Activated CD8-positive, alpha-beta memory T cell treated with anti-CD3 and anti-CD28 coated beads, Interleukin-2, amount 10 ng/mL, durations not matched to agents 7 days and 5 days (primary cell): Measurements from ENCODE around the gene PTGDS. TPM values are rescaled to one million over a fixed set of nuclear protein-coding genes. Genes with fewer than 3 reads are reported as not detected.

ENCODE experiments used
- ATAC-seq: fragments of 150-1000 bp; cut with Tn5 transposase; one replicate; pipeline ENCODE4 v1.10.0; 2021; ENCODE audit warnings: moderate library complexity
- CTCF ChIA-PET: fragments of 350-600 bp; sonication (Branson Sonifier 250); formaldehyde crosslinking; loops from one replicate; lab custom pipeline; 2021; ENCODE audit warnings: antibody characterized with exemption; lab: Charles Lee
- DNase-seq: peaks from one replicate; pipeline ENCODE4 v3.0.0-alpha.2; 2020
- H3K27ac Mint-ChIP-seq: one replicate; pipeline ENCODE4 v1.8.0; 2021; ENCODE audit warnings: mild to moderate bottlenecking, mixed read lengths
- H3K27me3 Mint-ChIP-seq: one replicate; pipeline ENCODE4 v1.8.0; 2021; ENCODE audit warnings: mixed read lengths
- H3K36me3 Mint-ChIP-seq: one replicate; pipeline ENCODE4 v1.8.0; 2021; ENCODE audit warnings: mild to moderate bottlenecking, mixed read lengths
- H3K4me1 Mint-ChIP-seq: one replicate; pipeline ENCODE4 v1.8.0; 2021; ENCODE audit warnings: mixed read lengths
- H3K4me3 Mint-ChIP-seq: one replicate; pipeline ENCODE4 v1.8.0; 2021; ENCODE audit warnings: mild to moderate bottlenecking, moderate library complexity, mixed read lengths
- H3K9me3 Mint-ChIP-seq: one replicate; pipeline ENCODE4 v1.8.0; 2022; ENCODE audit warnings: low read depth, mixed read lengths
- total RNA-seq, 2 experiments: library from RNA; stranded (reverse); gene quantifications; one replicate each; pipeline ENCODE4 v1.2.3, GENCODE V29; 2021

The PTGDS gene
- total RNA-seq, 2 experiments from 2014 or later, result 1.2 to 3.2 TPM

GRCh38 chr9:136942112-136942880 lies 35.0 kb upstream of the PTGDS start:
- H3K36me3 Mint-ChIP-seq, result peaks cover 20% of the 10 kb centered on the region
- H3K4me1 Mint-ChIP-seq, result peaks cover 17% of the 10 kb centered on the region
- H3K27me3 Mint-ChIP-seq, result no peaks in the 10 kb centered on the region
- H3K9me3 Mint-ChIP-seq, result no peaks in the 10 kb centered on the region
- no peak overlapping the region for H3K27ac Mint-ChIP-seq
- DNase-seq (no peak), ATAC-seq (no peak)
- H3K4me3 Mint-ChIP-seq, result peak overlapping the region; percentile 79
- CTCF ChIA-PET, result interaction anchor here (1.0 kb wide), 1 partner anchor 93 kb away, joined by 3 read pairs; no protein-coding TSS in a partner anchor

DNA sequence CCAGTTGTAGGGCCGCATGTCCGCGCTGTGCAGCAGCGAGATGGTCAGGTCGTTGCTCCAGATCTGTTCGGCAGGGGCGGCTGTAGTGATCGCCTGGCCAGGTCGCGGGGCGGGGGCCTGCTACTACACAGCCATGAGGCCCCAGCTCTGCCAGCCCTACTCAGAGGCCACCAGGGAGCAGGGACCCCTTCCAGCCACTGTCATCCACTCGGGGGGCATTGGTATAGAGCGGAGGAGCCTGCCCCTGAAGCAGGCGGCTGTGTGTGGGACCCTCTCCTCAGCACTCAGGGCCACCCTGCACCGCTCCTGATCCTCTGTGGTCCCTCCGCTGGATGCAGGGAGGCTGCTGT lies 34.4 kb upstream of the PTGDS start:
- H3K4me1 Mint-ChIP-seq, result peaks cover 17% of the 10 kb centered on the region
- no peaks in the 10 kb centered on the region for H3K27me3 Mint-ChIP-seq
- H3K9me3 Mint-ChIP-seq, result no peaks in the 10 kb centered on the region
- no peak for DNase-seq
- CTCF ChIA-PET, result interaction anchor here (1.0 to 7.3 kb wide), 5 partner anchors 23 to 99 kb away, joined by 3 to 183 read pairs (median 6); partner anchors contain the start of genes AJM1 and FUT7
- H3K36me3 Mint-ChIP-seq, result peaks cover 19% of the 10 kb centered on the region
- no peak overlapping the region for H3K27ac Mint-ChIP-seq
- peak overlapping the region; percentile 79 for H3K4me3 Mint-ChIP-seq
- ATAC-seq, result no peak

DNA sequence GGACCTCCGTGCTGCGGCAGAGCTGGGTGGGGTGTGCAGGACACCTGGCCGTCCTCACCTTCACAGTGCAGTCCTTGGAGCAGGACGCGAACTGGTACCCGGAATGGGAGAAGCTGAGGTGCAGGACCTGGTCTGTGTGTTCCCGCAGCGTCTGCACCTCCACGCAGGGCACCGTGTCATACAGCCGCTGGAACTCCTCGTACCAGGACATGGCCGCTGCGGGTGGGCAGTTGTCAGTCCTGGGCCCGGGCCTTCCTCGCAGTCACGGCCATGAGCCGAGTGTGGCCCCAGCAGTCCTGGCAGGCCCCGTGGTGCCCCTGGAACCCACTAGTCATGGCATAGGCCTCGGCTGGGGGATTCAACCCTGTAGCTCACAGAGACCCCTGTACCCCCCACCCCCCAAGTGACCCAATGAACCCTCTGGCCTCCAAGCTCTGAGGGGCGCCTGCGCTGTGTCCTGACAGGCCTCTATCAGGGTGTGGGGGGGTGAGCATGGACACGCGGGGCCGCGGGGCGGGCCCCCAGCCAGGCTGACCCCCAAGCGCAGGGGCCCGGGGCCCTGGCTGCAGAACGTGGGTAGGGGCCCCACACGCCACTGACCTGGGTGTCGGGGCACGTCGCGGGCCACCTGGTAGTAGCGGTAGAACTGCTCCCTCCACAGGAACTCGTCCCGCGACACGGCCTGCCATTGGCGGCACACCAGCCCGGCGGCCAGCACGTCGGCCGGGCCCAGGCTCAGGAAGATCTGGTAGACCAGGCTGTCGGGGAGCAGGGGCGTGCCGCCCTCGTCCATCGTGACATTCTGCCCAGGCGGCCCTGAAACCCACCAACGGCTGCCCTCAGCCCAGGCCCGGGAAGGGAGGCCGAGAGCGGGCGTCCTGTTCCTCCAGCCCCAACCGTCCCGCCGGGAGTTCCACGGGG lies 33.8 kb upstream of the PTGDS start:
- ATAC-seq (peak; percentile 47), DNase-seq (peak; percentile 69)
- peaks cover 19% of the 10 kb centered on the region for H3K36me3 Mint-ChIP-seq
- no peaks in the 10 kb centered on the region for H3K9me3 Mint-ChIP-seq
- peaks cover 20% of the 10 kb centered on the region for H3K4me1 Mint-ChIP-seq
- CTCF ChIA-PET, result interaction anchor here (0.7 to 7.3 kb wide), 16 partner anchors 17 to 243 kb away, joined by 3 to 183 read pairs (median 5); partner anchors contain the start of genes ABCA2, AJM1, FUT7 and NPDC1
- peak overlapping the region; percentile 76 for H3K27ac Mint-ChIP-seq
- peak overlapping the region; percentile 79 for H3K4me3 Mint-ChIP-seq
- no peaks in the 10 kb centered on the region for H3K27me3 Mint-ChIP-seq

DNA sequence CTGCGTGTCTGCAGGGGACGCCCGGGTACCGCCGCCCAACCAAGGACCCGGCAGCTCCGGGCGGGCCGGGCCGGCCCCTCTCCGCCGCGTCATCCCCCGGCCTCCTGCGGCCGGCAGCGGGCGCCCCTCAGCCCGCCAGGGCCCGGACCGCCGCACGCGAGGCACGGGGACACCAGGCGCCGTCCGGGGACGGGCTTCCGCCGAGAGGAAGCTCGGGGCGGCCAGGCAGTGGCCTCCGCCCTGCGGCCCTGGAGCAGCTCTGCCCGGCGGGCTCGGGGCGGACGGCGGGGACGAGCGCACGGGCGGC lies 33.1 kb upstream of the PTGDS start:
- CTCF ChIA-PET, result interaction anchor here (0.7 to 7.3 kb wide), 18 partner anchors 10 to 244 kb away, joined by 3 to 183 read pairs (median 5); partner anchors contain the start of genes ABCA2, AJM1, FUT7 and NPDC1

DNA sequence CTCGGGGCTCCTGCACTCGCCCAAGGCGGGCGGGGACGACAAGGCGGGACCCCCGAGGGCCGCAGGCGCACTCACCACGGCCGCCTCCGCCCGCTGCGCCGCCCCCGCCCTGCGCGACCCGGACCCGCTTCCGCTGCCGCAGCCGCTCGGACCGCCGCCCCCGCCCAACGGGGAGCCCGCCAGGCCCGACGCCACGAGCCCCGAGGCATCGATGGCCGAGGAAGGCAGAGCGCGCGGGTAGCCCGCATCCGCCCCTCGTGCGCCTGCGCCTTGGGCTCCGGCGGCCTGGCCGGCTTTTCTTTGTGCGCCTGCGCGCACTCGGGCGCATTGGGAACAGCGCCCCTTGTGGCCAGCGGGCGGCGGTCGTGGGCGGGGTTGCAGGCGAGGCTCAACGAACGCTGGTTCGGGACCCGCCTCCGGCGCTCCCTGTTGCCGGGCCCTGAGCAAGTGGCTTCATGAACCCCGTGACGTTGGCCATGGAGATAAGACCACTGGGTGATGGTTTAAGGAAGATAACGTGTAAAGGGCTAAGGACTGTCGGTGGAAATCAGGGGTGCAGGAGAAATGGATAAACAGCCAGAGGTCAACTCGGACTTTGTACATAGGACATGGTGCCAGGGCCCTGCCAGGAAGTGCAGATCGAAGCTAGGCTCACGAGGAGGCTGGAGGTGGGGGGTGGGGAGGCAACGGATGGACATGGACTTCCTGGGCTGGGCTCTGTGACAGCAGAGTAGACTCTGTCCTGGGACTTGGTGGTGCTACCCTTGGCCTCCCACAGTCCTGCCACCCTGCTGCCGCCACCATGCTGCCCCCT lies 32.6 kb upstream of the PTGDS start, which contains the start of the genes C8G and FBXW5:
TSS of gene C8G (plus strand) at position 725 of the 814 bp plus-strand sequence. CDS start at position 803, 78 bp downstream.
TSS of gene FBXW5 (minus strand) at position 220 of the 814 bp plus-strand sequence. CDS start 655 bp downstream, outside the sequence.
- Mint-ChIP-seq H3K27ac (peak within 1 kb of the TSS; percentile 81), H3K4me3 (peak within 1 kb of the TSS; percentile 79), H3K4me1 (peaks cover 18% of the 10 kb centered on the region), H3K9me3 (no peaks in the 10 kb centered on the region), H3K36me3 (peaks cover 16% of the 10 kb centered on the region), H3K27me3 (no peaks in the 10 kb centered on the region)
- DNase-seq, result peak; percentile 96
- CTCF ChIA-PET, result interaction anchor here (0.7 to 7.3 kb wide), 22 partner anchors 9 to 244 kb away, joined by 3 to 183 read pairs (median 4); partner anchors contain the start of genes ABCA2, AJM1, CLIC3 and FUT7
- ATAC-seq, result peak; percentile 81

More for the DNA sequence above, 33.1 kb upstream of the PTGDS start:
- ATAC-seq (no peak), DNase-seq (no peak)
- H3K4me3 Mint-ChIP-seq, result peak overlapping the region; percentile 79
- no peaks in the 10 kb centered on the region for H3K9me3 Mint-ChIP-seq
- peak overlapping the region; percentile 76 for H3K27ac Mint-ChIP-seq
- peaks cover 18% of the 10 kb centered on the region for H3K4me1 Mint-ChIP-seq
- H3K36me3 Mint-ChIP-seq, result peaks cover 16% of the 10 kb centered on the region
- no peaks in the 10 kb centered on the region for H3K27me3 Mint-ChIP-seq

GRCh38 chr9:136945333-136946227 lies 31.7 kb upstream of the PTGDS start:
- no peak for ATAC-seq
- Mint-ChIP-seq H3K4me1 (peaks cover 20% of the 10 kb centered on the region), H3K4me3 (no peak overlapping the region), H3K9me3 (no peaks in the 10 kb centered on the region), H3K27me3 (no peaks in the 10 kb centered on the region), H3K36me3 (peaks cover 13% of the 10 kb centered on the region), H3K27ac (peak overlapping the region; percentile 81)
- CTCF ChIA-PET, result interaction anchor here (0.7 to 7.3 kb wide), 12 partner anchors 8 to 122 kb away, joined by 3 to 183 read pairs (median 4); partner anchors contain the start of genes ABCA2, AJM1, CLIC3 and FUT7
- no peak for DNase-seq

DNA sequence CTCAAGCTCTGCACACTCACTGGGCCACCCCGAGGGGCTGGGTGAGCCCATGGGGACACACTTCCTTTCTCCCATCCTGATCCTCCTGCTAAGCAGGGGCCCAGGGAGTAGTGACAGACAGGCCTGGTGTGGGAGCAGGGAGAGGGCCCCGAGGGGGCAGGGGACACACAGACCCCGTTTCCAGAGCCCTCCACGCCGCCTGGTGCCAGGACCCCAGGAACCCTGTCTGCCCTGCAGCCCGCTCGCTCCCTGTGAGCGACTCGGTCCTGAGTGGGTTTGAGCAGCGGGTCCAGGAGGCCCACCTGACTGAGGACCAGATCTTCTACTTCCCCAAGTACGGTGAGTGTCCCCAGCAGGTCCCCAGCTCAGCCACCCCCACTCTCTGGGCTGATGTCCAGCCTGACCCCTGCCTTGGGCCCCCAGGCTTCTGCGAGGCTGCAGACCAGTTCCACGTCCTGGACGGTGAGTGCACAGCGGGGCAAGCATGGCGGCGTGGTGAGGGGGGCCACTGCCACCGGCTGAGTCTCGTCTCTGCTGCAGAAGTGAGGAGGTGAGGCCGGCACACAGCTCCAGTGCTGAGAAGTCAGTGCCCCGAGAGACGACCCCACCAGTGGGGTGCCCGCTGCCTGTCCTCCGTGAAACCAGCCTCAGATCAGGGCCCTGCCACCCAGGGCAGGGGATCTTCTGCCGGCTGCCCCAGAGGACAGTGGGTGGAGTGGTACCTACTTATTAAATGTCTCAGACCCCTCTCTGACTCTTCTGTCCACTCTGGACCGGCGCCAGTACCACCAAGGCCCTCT lies 30.9 kb upstream of the PTGDS start:
- peaks cover 9% of the 10 kb centered on the region for H3K36me3 Mint-ChIP-seq
- no peaks in the 10 kb centered on the region for H3K27me3 Mint-ChIP-seq
- CTCF ChIA-PET, result interaction anchor here (0.5 to 7.3 kb wide), 9 partner anchors 9 to 122 kb away, joined by 3 to 183 read pairs (median 6); partner anchors contain the start of genes ABCA2, AJM1, CLIC3 and FUT7
- no peaks in the 10 kb centered on the region for H3K9me3 Mint-ChIP-seq
- DNase-seq (no peak), ATAC-seq (no peak)
- H3K27ac Mint-ChIP-seq, result no peak overlapping the region
- peaks cover 20% of the 10 kb centered on the region for H3K4me1 Mint-ChIP-seq
- H3K4me3 Mint-ChIP-seq, result no peak overlapping the region

DNA sequence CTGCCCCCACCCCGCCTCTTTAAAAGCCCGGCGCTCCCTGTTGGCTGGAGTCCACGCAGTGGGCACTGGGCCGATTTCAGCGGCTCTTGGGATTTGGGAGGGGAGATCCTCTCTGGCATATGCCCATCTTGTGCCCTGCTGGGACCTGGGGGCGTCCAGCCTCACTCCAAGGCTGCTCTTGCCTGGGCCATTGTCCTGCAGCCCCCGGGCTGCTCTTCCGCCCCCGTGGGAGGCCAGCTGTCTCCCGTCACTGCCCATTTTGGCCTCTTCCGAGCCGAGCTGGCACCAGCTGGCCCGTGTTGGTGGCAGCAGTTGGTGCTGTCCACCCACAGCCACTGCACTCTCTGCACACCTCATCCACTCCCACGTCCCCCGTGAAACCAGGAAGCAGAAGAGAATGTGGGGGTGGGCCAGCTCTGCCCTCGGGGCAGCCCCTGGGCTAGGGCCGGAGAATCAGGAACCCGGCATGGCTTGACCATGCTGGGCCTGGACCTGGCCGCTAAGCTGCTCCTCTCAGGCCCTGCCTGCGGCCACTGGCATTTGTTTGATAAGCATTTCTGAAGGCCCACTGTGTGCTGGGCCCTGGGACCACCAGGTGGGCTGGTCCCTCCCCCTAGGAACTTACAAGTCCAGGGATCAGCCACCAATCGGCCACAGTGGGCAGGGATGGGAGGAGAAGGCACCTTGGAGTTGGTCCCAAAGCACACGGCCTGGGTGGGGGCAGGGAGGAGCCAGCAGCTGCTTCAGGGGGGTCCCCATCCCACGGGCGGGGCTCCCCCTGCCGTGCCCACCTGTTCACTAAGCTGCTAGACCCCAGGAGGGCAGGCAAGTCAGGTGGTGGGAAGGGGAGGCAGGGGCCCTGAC lies 30.0 kb upstream of the PTGDS start:
- CTCF ChIA-PET, result interaction anchor here (0.5 to 7.3 kb wide), 27 partner anchors 12 to 289 kb away, joined by 3 to 183 read pairs (median 6); partner anchors contain the start of genes ABCA2, AJM1, CLIC3 and FUT7
- Mint-ChIP-seq H3K27me3 (no peaks in the 10 kb centered on the region), H3K27ac (no peak overlapping the region), H3K36me3 (peaks cover 5% of the 10 kb centered on the region), H3K4me3 (no peak overlapping the region), H3K4me1 (peaks cover 20% of the 10 kb centered on the region), H3K9me3 (no peaks in the 10 kb centered on the region)
- ATAC-seq (no peak), DNase-seq (no peak)

DNA sequence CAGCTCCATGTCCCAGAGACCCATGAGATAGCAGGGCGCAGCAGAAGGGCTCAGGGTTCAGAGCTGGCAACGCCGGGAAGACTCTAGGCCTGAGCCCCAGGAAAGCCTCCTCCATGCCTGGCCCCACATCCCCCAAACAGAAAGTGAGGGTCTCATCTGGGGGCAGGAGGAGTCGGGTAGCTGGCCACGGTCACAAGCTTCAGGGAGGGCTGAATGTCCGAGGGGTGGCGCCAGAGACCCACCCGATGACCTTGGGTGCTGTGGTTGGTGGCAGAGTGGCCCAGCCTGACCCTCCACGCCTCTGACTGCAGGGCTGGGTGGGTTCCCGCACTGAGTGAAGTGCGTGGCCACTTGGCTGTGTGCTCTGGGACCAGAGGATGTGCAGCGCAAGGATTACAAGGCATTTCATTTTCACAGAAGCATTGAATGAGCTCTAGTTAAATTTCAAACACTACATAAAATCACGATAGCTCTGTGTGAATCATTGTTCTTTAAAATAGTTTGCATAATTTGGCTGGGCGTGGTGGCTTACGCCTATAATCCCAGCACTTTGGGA lies 29.3 kb upstream of the PTGDS start:
- Mint-ChIP-seq H3K27ac (peak overlapping the region; percentile 54), H3K36me3 (no peaks in the 10 kb centered on the region), H3K4me1 (peaks cover 16% of the 10 kb centered on the region), H3K9me3 (no peaks in the 10 kb centered on the region), H3K4me3 (peak overlapping the region; percentile 15), H3K27me3 (no peaks in the 10 kb centered on the region)
- DNase-seq, result peak; percentile 57
- ATAC-seq, result no peak
- CTCF ChIA-PET, result interaction anchor here (0.6 to 7.3 kb wide), 29 partner anchors 11 to 288 kb away, joined by 3 to 183 read pairs (median 5); partner anchors contain the start of genes ABCA2, AJM1, CLIC3 and FUT7
